ENCODE measurements around the gene ZC3H7A. TPM values are rescaled to one million over a fixed set of nuclear protein-coding genes. Genes with fewer than 3 reads are reported as not detected.

ZC3H7A gene
- total and polyA plus RNA-seq, 2 of the 13 experiments (the other 11 are each of a cell fraction or from before 2014, with no cell fraction given): 29.2 to 36.8 TPM

- TF ChIP-seq ZNF180 (CRISPR knock-in tag; IDR thresholded peaks at IDR 0.05; ENCODE audit: borderline replicate concordance, low read depth) (no peak), ZFY (CRISPR knock-in tag; IDR thresholded peaks at IDR 0.05) (peak; percentile 97), ATF5 (CRISPR knock-in tag; IDR thresholded peaks at IDR 0.05; ENCODE audit: low read depth) (peak; percentile 70; the same call in 1 of the 2 replicates), KLF12 (CRISPR knock-in tag; IDR thresholded peaks at IDR 0.05; ENCODE audit: borderline replicate concordance) (peak; percentile 96), ATF6 (CRISPR knock-in tag; conservative IDR thresholded peaks at IDR 0.05) (no peak), ZNF354B (CRISPR knock-in tag; IDR thresholded peaks at IDR 0.05) (no peak), JDP2 (CRISPR knock-in tag; IDR thresholded peaks at IDR 0.05; ENCODE audit: borderline replicate concordance) (no peak; the same call in 1 of the 2 replicates), BCLAF1 (IDR thresholded peaks at IDR 0.05) (no peak), ZSCAN21 (CRISPR knock-in tag; IDR thresholded peaks at IDR 0.05; ENCODE audit: borderline replicate concordance) (peak; percentile 92; the same call in 1 of the 2 replicates), ATF7-NPFF (CRISPR knock-in tag; IDR thresholded peaks at IDR 0.05; ENCODE audit: low read depth) (peak; percentile 73), ZNF383 (CRISPR knock-in tag; IDR thresholded peaks at IDR 0.05; ENCODE audit: borderline replicate concordance) (peak; percentile 94; the same call in 1 of the 2 replicates), GATAD1 (CRISPR knock-in tag; IDR thresholded peaks at IDR 0.05) (peak; percentile 80; the same call in 1 of the 2 replicates), PHF21A (CRISPR knock-in tag; IDR thresholded peaks at IDR 0.05) (peak; percentile 96), ELF4 (CRISPR knock-in tag; IDR thresholded peaks at IDR 0.05; ENCODE audit: borderline replicate concordance) (peak; percentile 91; the same call in 1 of the 2 replicates), MED13 (CRISPR knock-in tag; IDR thresholded peaks at IDR 0.05) (peak; percentile 76), NRL (CRISPR knock-in tag; IDR thresholded peaks at IDR 0.05; ENCODE audit: borderline replicate concordance) (peak; percentile 85), ZFP90 (CRISPR knock-in tag; IDR thresholded peaks at IDR 0.05; ENCODE audit: borderline replicate concordance) (peak; percentile 75; the same call in 1 of the 2 replicates), ZNF576 (CRISPR knock-in tag; IDR thresholded peaks at IDR 0.05) (0 out of 2 replicates have a peak, but pooled peaks have one; percentile 9), ZNF225 (CRISPR knock-in tag; IDR thresholded peaks at IDR 0.05) (peak; percentile 63; the same call in 1 of the 2 replicates), NAIF1 (CRISPR knock-in tag; IDR thresholded peaks at IDR 0.05; ENCODE audit: borderline replicate concordance) (peak; percentile 97), SIX1 (CRISPR knock-in tag; IDR thresholded peaks at IDR 0.05; ENCODE audit: borderline replicate concordance) (no peak), ZNF138 (CRISPR knock-in tag; IDR thresholded peaks at IDR 0.05; ENCODE audit: low read depth) (peak; percentile 84; the same call in 1 of the 2 replicates)
- TF ChIP-seq, protein P1, sequence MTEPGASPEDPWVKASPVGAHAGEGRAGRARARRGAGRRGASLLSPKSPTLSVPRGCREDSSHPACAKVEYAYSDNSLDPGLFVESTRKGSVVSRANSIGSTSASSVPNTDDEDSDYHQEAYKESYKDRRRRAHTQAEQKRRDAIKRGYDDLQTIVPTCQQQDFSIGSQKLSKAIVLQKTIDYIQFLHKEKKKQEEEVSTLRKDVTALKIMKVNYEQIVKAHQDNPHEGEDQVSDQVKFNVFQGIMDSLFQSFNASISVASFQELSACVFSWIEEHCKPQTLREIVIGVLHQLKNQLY (CRISPR knock-in tag; IDR thresholded peaks at IDR 0.05): no peak
Observed at GRCh38 chr16:11742536-11743307, 54.3 kb downstream of the ZC3H7A start, which contains the start of gene TXNDC11 (continued).

Measured in HepG2 (cell line).